ENCODE measurements around the gene LILRA2. TPM values are rescaled to one million over a fixed set of nuclear protein-coding genes. Genes with fewer than 3 reads are reported as not detected.

Gene LILRA2
- total and polyA plus RNA-seq, 2 experiments from 2014 or later = not detected

- no peaks in the 10 kb centered on the region for H4K20me1 ChIP-seq (replicated peaks; ENCODE audit: insufficient read depth)
- H3K9me3 Mint-ChIP-seq = peaks cover 87% of the 10 kb centered on the region
- H3K4me3 ChIP-seq = no peak overlapping the region
- no peak overlapping the region for H3K4me3 Mint-ChIP-seq
- H3F3A ChIP-seq (replicated peaks; ENCODE audit: low read depth) = no peaks in the 10 kb centered on the region
- no peak overlapping the region for H3K27ac Mint-ChIP-seq
- no peaks in the 10 kb centered on the region for H3K27me3 ChIP-seq (ENCODE audit: insufficient read depth)
- no peaks in the 10 kb centered on the region for H3K9me2 ChIP-seq (ENCODE audit: insufficient read depth)
- ATAC-seq (peak; percentile 80), DNase-seq (ENCODE audit: low spot score) (peak; percentile 5)
- TF ChIP-seq ZNF331 (CRISPR knock-in tag; IDR thresholded peaks at IDR 0.05; ENCODE audit: low read depth) (no peak), REST (IDR thresholded peaks at IDR 0.05; ENCODE audit: unreplicated experiment) (no peak), CREB1 (CRISPR knock-in tag; IDR thresholded peaks at IDR 0.05; ENCODE audit: low read depth) (no peak), NANOG (IDR thresholded peaks at IDR 0.05; ENCODE audit: borderline replicate concordance) (no peak), ETS1 (IDR thresholded peaks at IDR 0.05) (no peak), ZNF462 (CRISPR knock-in tag; IDR thresholded peaks at IDR 0.05) (no peak), JUNB (IDR thresholded peaks at IDR 0.05; ENCODE audit: unreplicated experiment) (no peak), EZH2 (IDR thresholded peaks at IDR 0.05; ENCODE audit: low read depth, unreplicated experiment) (no peak), EZH2phosphoT487 (IDR thresholded peaks at IDR 0.05; ENCODE audit: unreplicated experiment) (no peak), POLR2AphosphoS5 (IDR thresholded peaks at IDR 0.05; ENCODE audit: low read depth) (no peak)
- TF ChIP-seq, protein P1, sequence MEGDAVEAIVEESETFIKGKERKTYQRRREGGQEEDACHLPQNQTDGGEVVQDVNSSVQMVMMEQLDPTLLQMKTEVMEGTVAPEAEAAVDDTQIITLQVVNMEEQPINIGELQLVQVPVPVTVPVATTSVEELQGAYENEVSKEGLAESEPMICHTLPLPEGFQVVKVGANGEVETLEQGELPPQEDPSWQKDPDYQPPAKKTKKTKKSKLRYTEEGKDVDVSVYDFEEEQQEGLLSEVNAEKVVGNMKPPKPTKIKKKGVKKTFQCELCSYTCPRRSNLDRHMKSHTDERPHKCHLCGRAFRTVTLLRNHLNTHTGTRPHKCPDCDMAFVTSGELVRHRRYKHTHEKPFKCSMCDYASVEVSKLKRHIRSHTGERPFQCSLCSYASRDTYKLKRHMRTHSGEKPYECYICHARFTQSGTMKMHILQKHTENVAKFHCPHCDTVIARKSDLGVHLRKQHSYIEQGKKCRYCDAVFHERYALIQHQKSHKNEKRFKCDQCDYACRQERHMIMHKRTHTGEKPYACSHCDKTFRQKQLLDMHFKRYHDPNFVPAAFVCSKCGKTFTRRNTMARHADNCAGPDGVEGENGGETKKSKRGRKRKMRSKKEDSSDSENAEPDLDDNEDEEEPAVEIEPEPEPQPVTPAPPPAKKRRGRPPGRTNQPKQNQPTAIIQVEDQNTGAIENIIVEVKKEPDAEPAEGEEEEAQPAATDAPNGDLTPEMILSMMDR (conservative IDR thresholded peaks at IDR 0.05; ENCODE audit: low read depth in 2 of 2) = no peak
- no peak overlapping the region for H3K27ac ChIP-seq (ENCODE audit: low read depth)
- H3K27me3 Mint-ChIP-seq (ENCODE audit: insufficient read depth, low read depth, poor library complexity) = peaks cover 10% of the 10 kb centered on the region
- H3K4me2 ChIP-seq = no peak overlapping the region
- no peaks in the 10 kb centered on the region for H3K79me2 ChIP-seq (replicated peaks; ENCODE audit: insufficient read depth)
- H2AFZ ChIP-seq = no peak overlapping the region
- H3K4me1 Mint-ChIP-seq = no peaks in the 10 kb centered on the region
- H3K4me1 ChIP-seq (ENCODE audit: insufficient read depth) = no peaks in the 10 kb centered on the region
- H3K36me3 ChIP-seq (ENCODE audit: insufficient read depth) = no peaks in the 10 kb centered on the region
- peaks cover 23% of the 10 kb centered on the region; the same call in 2 of the 3 replicates for H3K36me3 Mint-ChIP-seq (ENCODE audit: low read depth)
Observed at GRCh38 chr19:54576411-54576976, 2.9 kb downstream of the LILRA2 start.
